ENCODE results near the gene ATP10A.
"Not testable (repeated sequence)": the region's sequence is repeated elsewhere in the genome, so short reads cannot be mapped to it uniquely, and the experiment has no call there.

The ATP10A gene

DNA sequence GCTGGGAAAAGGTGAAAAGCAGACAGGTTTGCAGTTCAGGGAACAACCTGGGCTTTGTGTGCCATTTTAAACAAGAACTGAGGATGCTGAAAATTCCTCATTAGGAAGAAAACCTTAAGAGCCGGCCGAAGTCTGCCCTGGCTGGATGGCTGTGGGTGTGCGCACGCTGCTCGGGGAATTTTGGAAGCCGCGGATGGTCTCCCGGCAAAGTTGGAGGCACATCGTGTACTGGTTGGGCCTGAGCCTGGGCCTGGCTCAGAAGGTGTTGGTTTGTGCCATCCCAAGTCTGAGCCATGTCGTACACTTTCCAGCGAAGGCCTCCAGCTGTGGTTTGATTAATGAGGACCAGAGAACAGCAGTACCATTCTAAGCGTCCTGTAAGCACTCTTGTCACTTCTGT is 188.2 kb downstream of the ATP10A start:
- no peak for DNase-seq

DNA sequence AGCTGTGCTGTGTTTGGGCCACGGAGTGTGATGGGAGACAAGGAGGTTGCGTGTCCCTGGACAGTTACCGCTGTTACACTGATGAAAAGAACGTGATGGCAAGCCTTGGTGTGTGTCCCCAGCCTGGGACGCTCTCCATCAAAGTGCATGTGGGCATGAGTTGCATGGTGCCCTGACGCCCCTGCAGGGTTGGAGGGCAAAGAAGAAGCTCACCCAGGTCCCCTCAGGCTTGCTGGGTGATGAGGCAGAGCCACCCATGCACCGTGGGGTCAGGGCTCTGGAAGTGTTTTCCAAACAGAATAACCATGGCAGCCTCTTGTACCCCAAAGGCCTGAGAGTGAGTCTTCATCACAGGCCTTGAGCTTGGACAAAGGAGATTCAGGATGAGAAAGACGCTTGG is 189.2 kb downstream of the ATP10A start:
- no peak for DNase-seq

DNA sequence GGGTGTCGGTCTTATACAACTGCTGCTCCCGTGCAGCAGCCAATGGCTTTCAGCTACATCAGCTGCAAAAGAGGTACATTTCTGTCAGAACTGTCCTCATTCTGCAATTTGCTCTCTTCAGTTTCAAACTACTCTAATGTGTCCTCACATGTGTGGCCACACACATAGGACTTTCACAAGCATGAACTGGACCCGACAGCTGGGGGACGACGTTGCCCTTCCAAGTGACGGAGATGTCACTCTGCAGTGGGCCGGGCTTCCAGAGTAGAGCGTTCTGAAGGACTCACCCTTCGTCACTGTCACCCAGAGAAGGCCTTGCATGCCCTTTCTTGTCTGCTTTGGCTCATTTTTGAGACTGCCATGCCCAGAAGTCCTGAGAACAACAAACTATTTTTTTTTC is 189.8 kb downstream of the ATP10A start:
- no peak for DNase-seq

DNA sequence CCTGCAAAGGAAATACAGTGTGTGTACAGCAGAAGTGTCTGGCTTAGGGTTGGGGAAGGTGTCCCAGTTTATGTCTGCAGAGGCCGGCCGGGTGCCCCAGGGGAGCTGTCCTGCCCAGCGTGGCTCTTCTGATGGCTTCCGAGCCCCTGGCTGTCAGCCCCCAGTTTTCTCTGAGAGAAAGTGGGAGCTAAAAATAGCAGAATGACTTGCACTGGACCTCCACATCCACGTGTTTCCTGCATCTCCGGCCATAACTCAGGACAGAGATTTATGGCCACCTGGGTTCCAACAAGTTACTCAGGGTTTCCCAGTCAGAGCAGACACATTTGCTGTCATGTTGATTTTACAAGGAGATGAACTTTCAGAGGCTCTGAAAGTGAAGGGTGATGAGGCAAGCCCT is 192.0 kb downstream of the ATP10A start:
- no peak for DNase-seq

- no peak for DNase-seq
Observed at GRCh38 chr15:25670621-25671020, 192.5 kb downstream of the ATP10A start.

GRCh38 chr15:25670025-25670554 is 193.0 kb downstream of the ATP10A start:
- no peak for DNase-seq

- DNase-seq, result no peak
Observed at GRCh38 chr15:25668901-25669300, 194.2 kb downstream of the ATP10A start.

GRCh38 chr15:25668236-25668795 is 194.8 kb downstream of the ATP10A start:
- DNase-seq, result no peak

DNA sequence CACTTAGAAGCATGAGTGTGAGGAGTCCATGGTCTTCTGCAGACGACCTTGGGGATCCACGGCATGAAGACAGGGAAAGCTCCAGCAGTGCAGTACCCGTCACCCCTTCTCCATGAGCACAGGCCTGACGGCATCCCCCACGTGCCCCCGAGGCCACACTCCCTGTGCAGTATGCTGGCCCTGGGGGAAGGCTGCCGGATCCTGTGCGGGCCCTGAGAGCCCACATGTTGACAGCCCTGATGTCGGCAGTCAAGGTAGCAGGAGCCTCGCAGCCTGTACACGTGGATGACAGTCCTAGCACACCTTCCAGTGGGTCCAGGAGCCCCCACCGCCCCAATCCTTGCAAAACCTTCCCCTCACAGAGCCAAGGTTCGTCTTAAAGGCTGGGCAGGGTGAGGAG is 195.3 kb downstream of the ATP10A start:
- DNase-seq, result no peak

DNA sequence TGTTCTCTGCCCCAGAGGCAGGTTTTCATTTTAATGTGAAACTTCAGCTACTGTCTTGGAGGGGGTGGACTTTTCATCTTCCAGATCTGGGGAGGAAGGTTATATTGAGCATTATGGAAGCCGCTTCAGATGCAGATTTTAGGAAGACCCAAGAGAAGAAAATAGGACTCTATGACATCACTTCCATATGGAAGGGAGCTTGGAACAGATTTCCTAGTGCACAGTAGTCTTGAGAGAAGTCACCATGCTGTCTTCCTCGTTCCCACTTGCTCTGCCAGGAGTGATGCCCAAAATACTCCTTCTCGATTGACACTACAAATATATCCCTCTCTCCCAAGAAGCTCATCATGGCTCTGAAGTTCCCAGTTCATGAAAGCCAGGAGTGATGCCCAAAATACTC is 197.2 kb downstream of the ATP10A start:
- DNase-seq, result no peak

DNA sequence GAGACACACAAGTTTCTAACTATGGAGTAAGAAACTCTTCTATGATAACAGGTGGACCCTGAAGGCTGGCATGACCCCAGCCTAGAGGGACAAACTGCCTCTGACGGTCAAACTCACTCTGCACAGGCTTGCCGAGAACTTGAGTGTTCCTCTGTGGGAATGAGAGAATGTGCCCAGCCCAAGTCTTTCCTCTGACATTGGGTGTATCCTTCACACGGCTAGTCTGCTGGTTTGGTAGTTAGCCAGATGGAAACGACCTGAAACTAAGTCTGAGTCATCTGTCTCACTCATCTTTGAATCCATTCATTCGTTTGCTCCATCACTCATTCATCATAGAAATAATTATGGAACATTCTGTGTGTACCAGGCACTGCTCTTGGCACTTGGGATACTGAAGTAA is 198.4 kb downstream of the ATP10A start:
- no peak for DNase-seq

GRCh38 chr15:25663515-25663914 is 199.6 kb downstream of the ATP10A start:
- no peak for DNase-seq

DNA sequence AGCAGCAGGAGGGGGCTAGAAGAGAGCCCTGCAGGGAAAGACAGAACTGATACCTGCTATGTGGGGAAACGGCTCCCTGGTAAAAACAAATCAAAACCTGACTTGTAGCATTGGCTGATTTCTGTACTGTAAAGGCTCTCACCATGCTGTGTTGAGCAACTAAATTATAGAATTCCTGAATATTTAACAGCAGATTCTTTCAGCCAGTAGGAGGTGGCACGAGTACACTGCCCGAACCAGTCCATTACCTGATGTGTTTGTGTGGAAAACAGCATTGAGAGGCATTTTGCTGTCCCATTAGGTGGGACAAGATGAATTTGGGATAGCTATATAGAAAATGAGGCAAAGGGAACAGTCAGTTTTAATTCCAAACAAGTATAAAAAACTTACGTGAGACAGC is 201.2 kb downstream of the ATP10A start:
- DNase-seq, result no peak

DNA sequence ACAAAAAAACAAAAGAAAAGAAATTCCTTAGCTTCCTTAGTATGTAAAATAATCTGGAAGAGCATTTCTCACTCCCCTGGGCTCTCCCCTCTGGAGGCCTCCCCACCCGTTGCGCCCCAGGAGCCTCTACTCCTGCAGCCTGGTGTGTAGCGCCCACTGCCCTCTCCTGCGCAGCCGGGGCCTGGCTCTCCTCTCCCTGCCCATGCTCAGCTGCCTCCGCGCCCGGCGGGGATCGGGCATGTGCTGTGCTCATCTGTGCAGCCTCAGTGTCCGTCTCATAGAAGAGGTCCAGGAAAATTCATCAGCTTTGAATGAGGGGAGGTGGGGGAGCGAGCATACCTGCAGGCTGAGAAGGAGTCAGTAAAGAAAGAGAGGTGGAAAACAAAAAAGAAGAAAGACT is 203.9 kb downstream of the ATP10A start:
- no peak for DNase-seq

DNA sequence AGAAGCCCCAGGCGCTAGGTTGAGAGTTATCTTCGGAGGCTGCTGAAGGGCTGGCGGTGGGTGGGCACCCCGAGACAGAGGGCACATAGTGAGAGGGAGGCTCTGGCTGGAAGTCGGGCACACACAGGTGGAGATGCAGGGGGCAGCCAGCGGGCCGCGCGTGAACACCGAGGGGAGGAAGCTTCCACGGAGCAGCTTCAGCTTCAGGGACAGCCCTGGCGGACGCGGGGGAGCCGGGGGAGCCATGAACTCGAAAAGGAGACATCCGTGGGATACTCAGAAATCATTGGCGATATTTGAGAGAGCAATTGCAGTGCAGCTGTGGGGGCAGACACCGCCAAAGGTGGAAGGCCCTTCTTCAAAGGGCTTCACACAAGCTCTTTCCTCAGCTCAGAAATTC is 204.6 kb downstream of the ATP10A start:
- no peak for DNase-seq

DNA sequence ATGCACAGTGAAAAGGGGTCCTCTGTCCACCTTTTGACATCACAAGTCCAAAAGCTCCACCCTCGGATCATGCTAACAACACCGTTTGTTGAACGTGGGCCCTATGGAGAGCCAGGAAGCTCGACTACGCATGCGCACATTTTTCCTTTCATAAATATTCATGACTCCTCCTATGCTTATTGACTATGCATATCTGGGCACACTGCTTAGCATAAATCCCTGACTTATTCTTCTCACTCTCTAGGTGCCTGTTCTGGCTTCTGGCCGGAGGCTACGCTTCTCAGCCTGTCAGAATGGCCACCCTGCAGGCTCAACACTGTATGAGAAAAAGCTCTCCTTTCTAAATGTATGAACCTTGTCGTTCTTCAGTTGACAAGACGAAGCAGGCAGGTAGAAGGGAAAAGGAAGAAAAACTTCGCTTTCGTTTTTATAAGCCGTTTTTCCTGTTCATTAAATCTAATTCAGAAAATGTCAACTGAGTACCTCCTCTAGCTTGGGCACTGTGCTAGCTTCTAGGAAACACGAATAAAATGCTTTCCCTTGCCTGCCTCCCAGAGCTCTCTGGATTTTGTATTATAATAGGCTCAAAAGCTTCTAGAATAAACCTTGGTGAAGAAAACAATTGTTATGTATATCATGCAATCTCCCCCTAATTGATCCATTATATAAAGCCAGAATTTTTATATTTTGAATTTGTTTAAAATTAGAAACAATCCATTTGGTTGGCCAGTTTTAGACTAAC is 207.7 kb downstream of the ATP10A start:
- no peak for DNase-seq

- DNase-seq, result no peak
Observed at GRCh38 chr15:25653371-25653770, 209.8 kb downstream of the ATP10A start.

GRCh38 chr15:25652704-25653103 is 210.4 kb downstream of the ATP10A start:
- DNase-seq, result no peak

DNA sequence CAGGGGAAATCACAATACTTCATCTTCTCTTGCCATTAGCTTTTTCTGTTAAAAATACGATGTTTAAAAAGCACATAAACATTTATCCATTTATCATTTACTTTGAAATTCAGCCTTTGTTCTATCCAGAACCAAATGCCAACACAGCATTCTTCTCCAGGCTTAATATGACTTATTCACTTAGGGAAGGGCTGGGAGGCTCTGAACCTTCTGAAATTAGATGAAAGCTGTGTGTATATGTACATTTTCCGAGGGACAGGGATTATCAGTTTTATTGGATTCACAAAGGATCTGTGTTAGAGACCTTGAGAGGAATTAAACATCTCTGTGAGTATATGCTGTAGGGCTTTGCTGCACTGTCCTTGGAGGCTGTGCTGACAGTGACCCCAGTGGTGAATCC is 213.7 kb downstream of the ATP10A start:
- no peak for DNase-seq

- DNase-seq, result no peak
Observed at GRCh38 chr15:25643120-25643519, 220.0 kb downstream of the ATP10A start.

DNA sequence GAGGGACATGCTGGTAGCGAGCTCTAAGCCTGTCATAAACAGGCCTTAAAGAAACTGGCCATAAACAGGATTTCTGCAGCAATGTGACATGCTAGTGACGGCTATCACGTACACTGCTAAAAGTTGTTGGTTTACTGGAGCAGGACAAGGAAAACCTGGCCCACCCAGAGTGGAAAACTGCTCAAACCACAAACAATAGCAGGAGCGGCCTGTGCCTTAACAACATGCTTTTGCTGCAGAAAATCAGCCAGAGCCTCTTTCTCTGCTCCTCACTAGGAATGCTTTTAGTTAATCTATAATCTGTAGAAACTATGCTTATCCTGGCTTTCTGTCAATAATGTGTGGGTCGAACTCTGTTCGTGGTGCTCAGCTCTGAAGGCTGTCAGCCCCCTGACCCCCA is 221.4 kb downstream of the ATP10A start:
- DNase-seq, result no peak

DNA sequence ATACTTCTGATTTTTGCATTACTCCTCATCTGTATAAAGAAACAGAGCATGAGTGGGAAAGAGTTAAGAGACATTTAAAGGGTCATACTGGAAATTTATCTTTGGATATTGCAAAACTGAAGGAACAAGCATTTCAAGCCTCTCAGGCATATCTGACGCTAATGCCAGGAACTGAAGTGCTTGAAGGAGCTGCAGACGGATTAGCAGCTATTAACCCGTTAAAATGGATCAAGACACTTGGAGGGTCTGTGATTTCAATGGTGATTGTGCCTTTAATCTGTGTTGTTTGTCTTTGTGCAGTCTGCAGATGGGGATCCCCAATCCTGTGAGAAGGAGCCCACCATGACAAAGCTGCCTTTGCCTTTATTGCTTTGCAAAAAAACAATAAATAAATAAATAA is 221.8 kb downstream of the ATP10A start:
- DNase-seq, result no peak

- DNase-seq, result not testable (repeated sequence)
Observed at GRCh38 chr15:25640959-25641358, 222.2 kb downstream of the ATP10A start.

GRCh38 chr15:25640381-25640780 is 222.7 kb downstream of the ATP10A start:
- no peak for DNase-seq

- not testable (repeated sequence) for DNase-seq
Observed at GRCh38 chr15:25636486-25636885, 226.6 kb downstream of the ATP10A start.
